Measurements from ENCODE around the gene ZMYM5.
"Not testable (repeated sequence)": the region's sequence is repeated elsewhere in the genome, so short reads cannot be mapped to it uniquely, and the experiment has no call there.

ZMYM5 gene

GRCh38 chr13:19817510-19818158 lies 45.8 kb downstream of the ZMYM5 start:
- TF ChIP-seq CTCF (IDR thresholded peaks at IDR 0.05) (no peak), ZFX (IDR thresholded peaks at IDR 0.05; ENCODE audit: borderline replicate concordance) (no peak)

DNA sequence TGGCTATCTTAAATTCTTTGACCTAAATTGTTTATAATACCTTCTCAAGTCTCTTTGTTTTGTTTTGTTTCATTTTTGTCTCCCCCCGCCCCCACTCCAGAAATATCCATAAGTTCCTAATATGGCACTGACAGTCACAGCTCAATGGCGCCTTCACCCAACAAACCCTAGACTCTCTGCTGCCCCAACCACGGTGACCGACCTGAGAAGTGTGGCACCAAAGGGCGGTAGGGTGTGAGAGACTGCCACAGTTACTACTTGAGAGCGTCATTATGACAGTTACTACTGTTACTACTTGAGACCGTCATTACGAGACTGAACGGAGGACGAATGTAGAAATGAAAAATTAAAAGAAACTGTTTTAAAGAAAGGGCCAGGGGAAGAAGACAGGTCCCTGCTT lies 46.3 kb downstream of the ZMYM5 start:
- no peak for TF ChIP-seq CTCF (IDR thresholded peaks at IDR 0.05)
- TF ChIP-seq ZFX (IDR thresholded peaks at IDR 0.05; ENCODE audit: borderline replicate concordance): no peak
- no peak overlapping the region for H3K27ac ChIP-seq

More at GRCh38 chr13:19817510-19818158, 45.8 kb downstream of the ZMYM5 start:
- H3K27ac ChIP-seq: no peak overlapping the region

DNA sequence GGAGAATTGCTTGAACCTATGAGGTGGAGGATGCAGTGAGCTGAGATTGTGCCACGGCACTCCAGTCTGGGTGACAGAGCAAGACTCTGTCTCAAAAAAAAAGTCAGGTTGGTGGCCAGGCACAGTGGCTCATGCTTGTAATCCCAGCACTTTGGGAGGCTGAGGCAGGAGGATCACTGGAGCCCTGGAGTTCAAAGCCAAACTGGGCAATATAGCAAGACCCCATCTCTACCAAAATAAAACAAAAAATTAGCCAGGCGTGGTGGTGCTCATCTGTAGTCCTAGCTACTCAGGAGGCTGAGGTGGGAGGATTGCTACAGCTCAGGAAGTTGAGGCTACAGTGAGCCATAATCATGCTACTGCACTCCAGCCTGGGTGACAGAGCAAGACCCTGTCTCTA lies 47.6 kb downstream of the ZMYM5 start:
- H3K27ac ChIP-seq: not testable (repeated sequence)

GRCh38 chr13:19810996-19811881 lies 52.2 kb downstream of the ZMYM5 start:
- TF ChIP-seq ZFX (IDR thresholded peaks at IDR 0.05; ENCODE audit: borderline replicate concordance) (no peak), CTCF (IDR thresholded peaks at IDR 0.05) (no peak)
- H3K27ac ChIP-seq: no peak overlapping the region

GRCh38 chr13:19810151-19810550 lies 53.3 kb downstream of the ZMYM5 start:
- TF ChIP-seq ZFX (IDR thresholded peaks at IDR 0.05; ENCODE audit: borderline replicate concordance) (no peak), CTCF (IDR thresholded peaks at IDR 0.05) (no peak)
- H3K27ac ChIP-seq: no peak overlapping the region

- TF ChIP-seq CTCF (IDR thresholded peaks at IDR 0.05): no peak
- TF ChIP-seq ZFX (IDR thresholded peaks at IDR 0.05; ENCODE audit: borderline replicate concordance): no peak
- H3K27ac ChIP-seq: no peak overlapping the region
These were observed 57.7 kb downstream of the ZMYM5 start for GRCh38 chr13:19805765-19806164.

DNA sequence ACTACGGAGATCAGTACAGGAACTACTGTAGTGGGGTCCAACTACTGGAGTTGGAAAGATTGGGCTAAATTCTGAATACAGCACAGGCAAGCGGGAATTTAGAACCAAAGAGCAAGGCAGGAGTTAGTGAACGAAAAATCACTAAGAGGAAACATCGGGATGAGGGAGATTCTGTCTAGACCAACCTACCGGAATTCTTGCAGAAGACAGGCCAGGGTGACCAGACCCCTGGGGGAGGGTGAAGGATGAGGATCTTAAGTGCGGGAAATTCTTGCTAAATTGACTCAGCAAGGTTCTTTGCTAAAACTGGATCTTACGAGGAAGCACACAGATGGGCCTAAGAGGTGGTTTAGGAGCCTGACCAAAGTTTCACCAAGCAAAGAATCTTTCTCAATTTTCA lies 67.5 kb downstream of the ZMYM5 start:
- H3K27ac ChIP-seq: no peak overlapping the region
- no peak for TF ChIP-seq ZFX (IDR thresholded peaks at IDR 0.05; ENCODE audit: borderline replicate concordance)
- TF ChIP-seq CTCF (IDR thresholded peaks at IDR 0.05): no peak

Measured in 22Rv1 (cell line).